Pons (tissue), 1 donor: ENCODE data around the gene SPAG9.

ENCODE experiments used
- DNase-seq: peaks from one replicate; pipeline ENCODE4 v3.0.0-alpha.2; 2016; ENCODE audit warnings: low spot score

Gene SPAG9

DNA sequence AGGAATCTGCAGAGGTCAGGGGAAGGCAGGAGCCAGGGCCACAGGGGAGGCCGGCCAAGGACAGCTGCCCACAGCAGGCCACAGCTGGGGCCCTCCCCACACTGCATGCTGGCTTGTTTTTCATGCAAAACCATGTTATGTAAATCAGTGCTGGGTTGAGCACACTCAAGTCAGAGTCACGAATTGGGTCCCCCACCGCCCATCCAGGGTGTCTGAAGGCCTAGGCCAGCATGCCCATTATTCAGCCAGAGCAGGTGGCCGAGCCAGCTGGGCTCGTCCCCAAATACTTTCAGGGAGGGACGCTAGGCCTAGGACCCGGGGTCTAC lies 203.3 kb downstream of the SPAG9 start:
- no peak for DNase-seq

DNA sequence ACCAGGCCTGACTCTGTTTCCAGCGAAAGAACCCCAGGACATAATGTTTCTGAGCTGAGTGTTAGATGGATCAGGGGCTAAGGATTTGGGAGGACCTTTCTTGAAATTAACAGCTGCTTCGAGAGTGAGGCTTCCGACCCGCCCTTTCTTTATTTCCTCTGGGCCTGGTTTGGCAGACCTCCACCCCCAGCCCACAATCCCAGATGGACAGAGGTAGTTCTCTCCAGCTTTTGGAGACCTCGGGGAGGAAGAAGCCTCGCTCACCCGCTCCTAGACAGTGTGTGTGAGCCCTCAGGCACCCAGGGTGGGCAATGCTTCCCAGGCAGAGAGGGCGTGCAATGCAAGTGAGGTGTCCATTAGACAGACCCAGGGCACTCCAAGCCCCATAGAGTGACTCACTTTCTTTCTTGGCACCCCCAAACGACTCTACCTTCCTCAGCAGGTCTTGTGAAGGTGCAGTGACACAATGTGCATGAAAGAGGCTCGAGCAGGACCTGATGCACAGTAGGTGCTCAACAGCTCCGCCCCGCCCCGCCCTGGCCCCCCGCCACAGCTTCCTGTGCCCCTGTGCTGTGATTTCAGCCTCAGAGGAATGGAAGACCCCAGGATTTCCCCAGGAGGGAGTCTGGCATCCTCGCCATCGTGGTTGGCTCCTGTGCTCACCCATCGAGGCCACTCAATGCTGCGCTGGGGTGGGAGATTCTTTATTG lies 203.8 kb downstream of the SPAG9 start:
- DNase-seq: no peak

DNA sequence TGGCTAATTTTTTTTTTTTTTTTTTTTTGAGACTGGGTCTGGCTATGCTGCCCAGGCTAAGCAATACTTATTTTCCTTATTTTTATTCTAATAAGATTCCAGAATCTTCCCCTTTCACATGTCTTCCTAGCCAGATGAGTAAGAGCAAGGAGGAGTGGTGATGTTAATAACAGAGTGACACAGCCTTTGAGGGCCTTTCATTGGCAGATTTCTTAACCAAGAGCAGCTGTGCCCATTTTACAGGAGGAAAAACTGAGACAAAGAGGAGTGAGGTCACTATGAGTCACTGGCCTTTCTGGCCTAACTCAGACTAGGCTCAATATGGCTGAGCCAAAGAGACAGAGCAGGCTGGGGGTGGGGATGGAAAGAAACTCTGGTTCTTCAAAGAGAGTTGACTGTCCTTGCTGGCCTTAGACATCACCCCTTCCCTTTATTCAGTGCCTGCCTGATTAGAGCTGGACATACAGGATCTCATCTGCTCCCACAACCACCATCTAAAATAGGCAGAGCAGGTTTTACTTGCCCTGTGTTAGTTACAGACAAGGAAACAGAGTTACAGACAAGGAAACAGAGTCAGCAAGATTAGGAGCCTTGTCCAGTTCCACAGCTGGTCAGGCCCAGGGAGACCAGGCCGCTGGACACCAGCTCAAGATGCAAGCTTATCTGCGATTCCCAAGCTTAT lies 204.5 kb downstream of the SPAG9 start:
- no peak for DNase-seq

DNA sequence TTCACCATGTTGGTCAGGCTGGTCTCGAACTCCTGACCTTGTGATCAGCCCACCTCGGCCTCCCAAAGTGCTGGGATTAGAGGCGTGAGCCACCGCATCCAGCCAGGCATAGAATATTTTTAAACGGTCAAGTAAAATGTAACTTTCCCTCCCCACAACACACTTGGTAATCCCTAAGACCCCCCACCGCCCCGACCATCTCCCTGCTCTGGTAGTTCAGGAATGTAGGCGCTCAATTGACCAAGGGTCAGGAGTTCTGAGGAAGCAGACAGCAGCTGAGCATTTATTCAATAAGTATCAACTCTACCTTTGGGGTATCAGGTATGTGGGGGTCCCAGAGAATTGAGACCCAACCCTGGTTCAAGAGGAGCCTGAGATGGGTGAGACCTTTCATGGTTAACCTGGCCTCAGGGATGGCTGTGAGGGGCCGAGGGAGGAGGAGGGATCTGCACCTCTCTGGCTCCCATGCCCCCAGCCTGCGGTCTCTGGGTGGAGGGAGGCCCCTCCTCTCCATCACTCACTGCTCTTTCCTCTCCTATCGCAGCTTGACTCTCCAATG lies 206.1 kb downstream of the SPAG9 start:
- no peak for DNase-seq

DNA sequence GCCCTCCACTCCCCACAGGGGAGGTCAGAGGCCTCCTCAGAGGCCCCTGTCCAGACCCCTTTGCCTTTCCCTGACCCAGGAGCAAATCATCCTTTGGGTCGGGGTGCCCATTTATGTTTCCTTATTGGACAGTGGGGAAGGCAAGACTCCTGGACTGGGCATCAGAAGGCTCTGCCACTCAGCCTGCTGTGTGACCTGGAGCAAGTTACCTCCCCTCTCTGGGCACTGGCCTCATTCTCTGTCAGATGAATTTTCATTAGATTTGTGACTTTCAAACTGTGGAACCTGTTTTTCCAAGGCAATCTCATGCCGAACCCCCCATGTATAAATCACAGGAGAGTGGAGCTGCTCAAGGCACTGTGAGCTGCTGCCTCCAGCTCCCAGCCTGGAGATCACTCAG lies 207.5 kb downstream of the SPAG9 start:
- DNase-seq: no peak
